ENCODE measurements around the gene TOLLIP. TPM values are rescaled to one million over a fixed set of nuclear protein-coding genes. Genes with fewer than 3 reads are reported as not detected.
"Not testable (repeated sequence)": the region's sequence is repeated elsewhere in the genome, so short reads cannot be mapped to it uniquely, and the experiment has no call there.

Gene TOLLIP
- total and polyA plus RNA-seq, 2 of the 4 experiments (the other 2 are of a cell fraction) = 19.7 to 42.9 TPM

DNA sequence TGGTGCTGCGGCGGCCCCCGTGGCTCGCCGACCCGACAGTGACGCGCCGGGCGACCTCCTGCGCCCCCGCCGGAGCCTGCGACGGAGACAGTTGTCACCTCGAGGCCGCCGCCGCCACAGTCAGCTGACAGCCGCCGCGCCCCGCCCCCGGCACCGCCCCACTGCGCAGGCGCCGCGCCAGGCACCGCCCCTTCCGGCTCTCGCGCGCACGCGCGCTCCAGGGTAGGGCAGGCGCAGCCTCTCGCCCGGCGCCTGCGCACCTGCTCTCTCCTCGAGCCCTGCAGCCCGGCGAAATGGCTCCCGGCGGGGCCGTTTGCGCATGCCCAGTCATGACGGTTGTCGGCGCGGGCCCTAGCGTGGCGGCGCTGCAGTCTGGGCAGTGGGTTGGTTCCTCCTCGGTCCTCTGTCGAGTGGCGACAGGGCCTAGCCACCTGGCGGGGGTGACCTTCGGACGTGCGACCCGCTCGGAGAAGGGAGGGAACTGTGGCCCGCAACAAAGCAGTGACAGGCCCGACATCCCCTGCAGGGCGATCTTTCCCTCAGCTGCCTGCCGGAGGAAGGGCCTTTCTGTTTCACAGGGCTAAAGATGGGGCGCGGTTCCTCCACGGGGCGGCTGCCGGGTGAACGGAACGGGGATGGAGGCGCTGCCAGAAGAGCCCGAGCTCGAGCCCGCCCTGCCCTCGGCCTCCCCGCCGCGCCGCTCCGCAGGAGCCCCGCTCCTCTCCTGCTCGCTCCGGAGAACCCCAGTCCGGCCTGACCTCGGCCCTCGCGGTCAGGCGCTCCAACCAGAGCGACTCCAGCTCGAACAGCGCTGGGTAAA is at the start of gene TOLLIP (continued):
- peak; percentile 6; the same call in 1 of the 2 replicates for TF ChIP-seq MXI1 (IDR thresholded peaks at IDR 0.05; ENCODE audit: borderline replicate concordance, low read depth, low read length)
- TF ChIP-seq RFX5 (IDR thresholded peaks at IDR 0.05; ENCODE audit: low read depth, low read length) = no peak
- no peak for TF ChIP-seq MAZ (IDR thresholded peaks at IDR 0.05; ENCODE audit: borderline replicate concordance, low read depth, low read length)
- TF ChIP-seq RAD21 (IDR thresholded peaks at IDR 0.05; ENCODE audit: low read length) = peak; percentile 17; the same call in 1 of the 2 replicates
- TF ChIP-seq FOS (IDR thresholded peaks at IDR 0.05; ENCODE audit: low read depth, low read length) = no peak

DNA sequence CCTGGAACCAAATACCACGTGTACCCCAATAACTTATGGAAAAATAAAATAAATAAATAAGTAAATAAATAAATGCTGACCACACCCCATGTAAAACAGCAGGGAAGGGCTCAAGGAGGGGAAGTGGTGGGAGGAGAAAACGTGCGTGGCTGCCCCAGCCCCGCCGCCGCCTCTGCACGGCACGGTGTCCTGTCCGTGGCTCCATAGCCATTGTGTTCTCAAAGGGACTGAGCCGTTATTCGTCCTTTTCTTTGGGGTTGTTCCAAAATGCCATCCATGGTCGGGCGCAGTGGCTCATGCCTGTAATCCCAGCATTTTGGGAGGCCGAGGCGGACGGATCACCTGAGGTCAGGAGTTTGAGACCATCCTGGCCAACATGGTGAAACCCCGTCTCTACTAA is 49.5 kb upstream of the TOLLIP start:
- DNase-seq; CTCF ChIA-PET; ATAC-seq (ENCODE audit: low read depth): not testable (repeated sequence)

More for the DNA sequence above, 49.5 kb upstream of the TOLLIP start:
- H3K4me2 ChIP-seq (ENCODE audit: low read depth, low read length); H3K4ac ChIP-seq (ENCODE audit: low read depth, low read length); BruUV-seq (replicated peaks); H3K27ac ChIP-seq (ENCODE audit: insufficient read depth, low read length); H4K8ac ChIP-seq (ENCODE audit: low read depth in 2 of 2, low read length in 2 of 2); H3K9me1 ChIP-seq (ENCODE audit: insufficient read depth, low read length); H2BK20ac ChIP-seq (ENCODE audit: low read depth, low read length); H2BK120ac ChIP-seq (ENCODE audit: low read depth, low read length); H3K4me1 ChIP-seq (ENCODE audit: control insufficient read depth, insufficient read depth, low read length); H3K14ac ChIP-seq (replicated peaks; ENCODE audit: low read depth, low read length); H2BK15ac ChIP-seq (ENCODE audit: low read depth, low read length); H3K23ac ChIP-seq (ENCODE audit: low read depth, low read length); H2AK9ac ChIP-seq (replicated peaks; ENCODE audit: low read depth, low read length, poor library complexity); H4K91ac ChIP-seq (ENCODE audit: insufficient read depth, low read depth, low read length); H3K18ac ChIP-seq (ENCODE audit: low read depth, low read length); H3K36me3 ChIP-seq (ENCODE audit: control insufficient read depth, insufficient read depth, low read length); H3K56ac ChIP-seq (ENCODE audit: extremely low read depth, insufficient read depth, low read length); H2AK5ac ChIP-seq (ENCODE audit: low read depth, low read length); H3K9ac ChIP-seq (ENCODE audit: low read depth, low read length); H4K5ac ChIP-seq (ENCODE audit: low read depth, low read length); intact Hi-C loops (cut with micrococcal nuclease); H2AFZ ChIP-seq (replicated peaks; ENCODE audit: low read length, poor library complexity); H2BK5ac ChIP-seq (ENCODE audit: low read depth, low read length, poor library complexity, severe bottlenecking); H3K4me3 ChIP-seq (ENCODE audit: insufficient read depth, low read depth, low read length); H4K20me1 ChIP-seq (ENCODE audit: insufficient read depth, low read length); in situ Hi-C loops (cut with MboI; ENCODE audit: low sequenced_read_pairs); dilution Hi-C loops (cut with HindIII; ENCODE audit: low sequenced_read_pairs, unreplicated experiment); POLR2A ChIA-PET (ENCODE audit: unreplicated experiment); H3K79me1 ChIP-seq (ENCODE audit: low read depth in 1 of 2, low read length in 2 of 2); H3K9me3 ChIP-seq (ENCODE audit: control insufficient read depth, insufficient read depth, low read length): not testable (repeated sequence)
- H3K27me3 ChIP-seq (ENCODE audit: control insufficient read depth, insufficient read depth, low read length) = peaks cover 19% of the 10 kb centered on the region; the same call in 1 of the 2 replicates
- whole genome bisulfite sequencing, 2 experiments (ENCODE audit: extremely low coverage in 2 of 2, insufficient read length in 1 of 2) = no CpG with 5 or more reads among the region's 17 CpGs

Data from IMR-90 (cell line).